Gastroesophageal sphincter (tissue), 3 donors: ENCODE measurements around the gene NGRN.

Experiments
- CTCF ChIP-seq, 4 experiments: fragments of 200-600 bp in 2 of 4; fragments of 450-650 bp in 2 of 4; sonication (generic) in 1 of 4; IDR thresholded peaks; one replicate each; pipeline ENCODE4 v1.5.1; 2017 to 2019; ENCODE audit warnings: antibody characterized with exemption in 4 of 4, mild to moderate bottlenecking in 2 of 4, moderate library complexity in 2 of 4
- POLR2A ChIP-seq, 2 donors: fragments of 450-650 bp; IDR thresholded peaks; one replicate each; pipeline ENCODE4 v1.6.1; 2017; ENCODE audit warnings: antibody characterized with exemption in 2 of 2, mild to moderate bottlenecking in 2 of 2, moderate library complexity in 1 of 2

- no peak for TF ChIP-seq POLR2A (IDR thresholded peaks at IDR 0.05)
- TF ChIP-seq CTCF (IDR thresholded peaks at IDR 0.05) = no peak
These were observed 29.8 kb downstream of the NGRN start for GRCh38 chr15:90295270-90295648.
